ELR (cell line): ENCODE measurements around the gene RGS7.
"Not testable (repeated sequence)": the region's sequence is repeated elsewhere in the genome, so short reads cannot be mapped to it uniquely, and the experiment has no call there.

Experiments used
- DNase-seq: peaks from one replicate; pipeline ENCODE4 v3.0.0-alpha.2; 2015; ENCODE audit warnings: low read depth

Gene RGS7

GRCh38 chr1:241212628-241213027, 144.4 kb downstream of the RGS7 start:
- DNase-seq: no peak

- DNase-seq: no peak
These were observed 148.1 kb downstream of the RGS7 start for GRCh38 chr1:241208910-241209379.

GRCh38 chr1:241203817-241204216, 153.2 kb downstream of the RGS7 start:
- no peak for DNase-seq

GRCh38 chr1:241202401-241202800, 154.6 kb downstream of the RGS7 start:
- no peak for DNase-seq

- DNase-seq: no peak
These were observed 170.3 kb downstream of the RGS7 start for GRCh38 chr1:241186716-241187115.

- no peak for DNase-seq
These were observed 175.0 kb downstream of the RGS7 start for GRCh38 chr1:241181971-241182370.

GRCh38 chr1:241181471-241181870, 175.5 kb downstream of the RGS7 start:
- DNase-seq: no peak

GRCh38 chr1:241180569-241180968, 176.4 kb downstream of the RGS7 start:
- DNase-seq: no peak

- DNase-seq: no peak
These were observed 179.3 kb downstream of the RGS7 start for GRCh38 chr1:241177660-241178059.

- DNase-seq: no peak
These were observed 184.5 kb downstream of the RGS7 start for GRCh38 chr1:241172486-241172885.

- DNase-seq: no peak
These were observed 185.0 kb downstream of the RGS7 start for GRCh38 chr1:241171991-241172390.

GRCh38 chr1:241167121-241167630, 189.8 kb downstream of the RGS7 start:
- DNase-seq: no peak

- DNase-seq: no peak
These were observed 190.4 kb downstream of the RGS7 start for GRCh38 chr1:241166625-241167024.

- DNase-seq: not testable (repeated sequence)
These were observed 191.7 kb downstream of the RGS7 start for GRCh38 chr1:241165256-241165655.

- DNase-seq: no peak
These were observed 193.6 kb downstream of the RGS7 start for GRCh38 chr1:241163363-241163762.

GRCh38 chr1:241161188-241161689, 195.8 kb downstream of the RGS7 start:
- no peak for DNase-seq

GRCh38 chr1:241157435-241157834, 199.6 kb downstream of the RGS7 start:
- peak; percentile 17 for DNase-seq

- DNase-seq: peak; percentile 75
These were observed 200.6 kb downstream of the RGS7 start for GRCh38 chr1:241156231-241156965.

GRCh38 chr1:241145881-241146280, 211.1 kb downstream of the RGS7 start:
- DNase-seq: no peak

GRCh38 chr1:241143765-241144442, 213.1 kb downstream of the RGS7 start:
- no peak for DNase-seq

- DNase-seq: no peak
These were observed 214.5 kb downstream of the RGS7 start for GRCh38 chr1:241142493-241142892.

GRCh38 chr1:241141646-241142045, 215.4 kb downstream of the RGS7 start:
- DNase-seq: not testable (repeated sequence)

- no peak for DNase-seq
These were observed 216.3 kb downstream of the RGS7 start for GRCh38 chr1:241140670-241141069.
